Measurements from ENCODE around the gene CCNY. TPM values are rescaled to one million over a fixed set of nuclear protein-coding genes. Genes with fewer than 3 reads are reported as not detected.

CCNY gene
- total RNA-seq, 2 experiments from 2014 or later, result 37.0 to 55.8 TPM

DNA sequence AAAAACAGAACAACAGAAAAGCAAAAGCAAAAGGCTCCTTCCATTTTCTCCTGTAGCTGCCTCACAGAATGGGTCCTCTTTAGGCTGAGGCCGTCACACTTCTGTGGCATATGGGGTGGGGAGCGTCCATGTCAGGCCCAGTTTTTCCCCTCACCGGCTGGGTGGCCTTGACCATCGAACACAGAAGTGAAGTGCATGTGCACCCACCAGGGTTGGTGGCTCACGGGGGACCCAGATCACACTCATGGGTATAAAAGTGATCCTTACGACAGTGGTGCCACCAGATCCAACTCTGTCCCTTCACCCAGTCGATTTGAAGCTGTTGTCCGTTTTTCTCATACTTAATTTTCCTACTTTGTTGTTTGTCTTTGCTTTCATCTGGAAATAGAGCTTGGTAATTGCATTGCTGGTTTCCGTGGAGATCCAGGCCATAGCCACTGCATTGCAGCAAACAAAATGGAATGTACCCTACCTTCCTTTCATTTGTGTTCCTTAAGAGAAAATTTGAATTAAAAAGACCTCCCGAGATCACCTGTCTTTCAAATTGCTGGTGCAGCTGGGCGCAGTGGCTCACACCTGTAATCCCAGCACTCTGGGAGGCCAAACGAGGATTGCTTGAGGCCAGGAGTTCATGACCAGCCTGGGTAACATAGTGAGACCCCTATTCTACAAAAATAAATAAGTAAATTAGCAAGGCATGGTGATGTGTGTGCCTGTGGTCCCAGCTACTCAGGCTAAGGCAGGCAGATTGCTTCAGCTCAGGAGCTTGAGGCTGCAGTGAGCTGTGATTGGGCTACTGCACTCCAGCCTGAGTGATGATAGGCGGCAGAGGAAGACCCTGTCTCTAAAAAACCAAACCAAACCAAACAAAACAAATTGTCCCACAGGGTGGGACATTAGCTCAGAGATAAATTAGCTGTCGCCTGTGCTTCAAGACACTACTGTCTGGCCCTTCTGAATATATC, 258.1 kb downstream of the CCNY start:
- intact Hi-C loops (cut with micrococcal nuclease; ENCODE audit: unreplicated experiment), result no loop called here
- H3K79me2 ChIP-seq (ENCODE audit: insufficient read depth, low read depth, low read length), result no peaks in the 10 kb centered on the region
- no peaks in the 10 kb centered on the region for H3K9me3 ChIP-seq (ENCODE audit: low read length)
- DNase-seq (ENCODE audit: low spot score), result no peak
- no peak overlapping the region for H2AFZ ChIP-seq (ENCODE audit: low read length)
- no peaks in the 10 kb centered on the region for H4K20me1 ChIP-seq (ENCODE audit: insufficient read depth, low read length)
- H3K9me2 ChIP-seq (ENCODE audit: insufficient read depth, low read length), result no peaks in the 10 kb centered on the region
- ChIA-PET POLR2A (no interaction called here), CTCF (ENCODE audit: unreplicated experiment) (no interaction called here)
- no peaks in the 10 kb centered on the region for H3K36me3 ChIP-seq (ENCODE audit: insufficient read depth, low read length)
- no peaks in the 10 kb centered on the region for H3K4me1 ChIP-seq (ENCODE audit: insufficient read depth, low read length, poor library complexity, severe bottlenecking)
- no peak for TF ChIP-seq EZH2phosphoT487 (IDR thresholded peaks at IDR 0.05; ENCODE audit: borderline replicate concordance, low read depth, low read length)
- TF ChIP-seq, protein P1, sequence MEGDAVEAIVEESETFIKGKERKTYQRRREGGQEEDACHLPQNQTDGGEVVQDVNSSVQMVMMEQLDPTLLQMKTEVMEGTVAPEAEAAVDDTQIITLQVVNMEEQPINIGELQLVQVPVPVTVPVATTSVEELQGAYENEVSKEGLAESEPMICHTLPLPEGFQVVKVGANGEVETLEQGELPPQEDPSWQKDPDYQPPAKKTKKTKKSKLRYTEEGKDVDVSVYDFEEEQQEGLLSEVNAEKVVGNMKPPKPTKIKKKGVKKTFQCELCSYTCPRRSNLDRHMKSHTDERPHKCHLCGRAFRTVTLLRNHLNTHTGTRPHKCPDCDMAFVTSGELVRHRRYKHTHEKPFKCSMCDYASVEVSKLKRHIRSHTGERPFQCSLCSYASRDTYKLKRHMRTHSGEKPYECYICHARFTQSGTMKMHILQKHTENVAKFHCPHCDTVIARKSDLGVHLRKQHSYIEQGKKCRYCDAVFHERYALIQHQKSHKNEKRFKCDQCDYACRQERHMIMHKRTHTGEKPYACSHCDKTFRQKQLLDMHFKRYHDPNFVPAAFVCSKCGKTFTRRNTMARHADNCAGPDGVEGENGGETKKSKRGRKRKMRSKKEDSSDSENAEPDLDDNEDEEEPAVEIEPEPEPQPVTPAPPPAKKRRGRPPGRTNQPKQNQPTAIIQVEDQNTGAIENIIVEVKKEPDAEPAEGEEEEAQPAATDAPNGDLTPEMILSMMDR (conservative IDR thresholded peaks at IDR 0.05; ENCODE audit: low read length), result no peak
- H3K4me2 ChIP-seq (ENCODE audit: low read length), result no peak overlapping the region
- H3K4me3 ChIP-seq (ENCODE audit: low read depth, low read length, poor library complexity, severe bottlenecking), result no peak overlapping the region
- no TSS peak for BruUV-seq (replicated peaks)
- no peak overlapping the region for H3K27ac ChIP-seq (ENCODE audit: low read depth, low read length, poor library complexity, severe bottlenecking)

DNA sequence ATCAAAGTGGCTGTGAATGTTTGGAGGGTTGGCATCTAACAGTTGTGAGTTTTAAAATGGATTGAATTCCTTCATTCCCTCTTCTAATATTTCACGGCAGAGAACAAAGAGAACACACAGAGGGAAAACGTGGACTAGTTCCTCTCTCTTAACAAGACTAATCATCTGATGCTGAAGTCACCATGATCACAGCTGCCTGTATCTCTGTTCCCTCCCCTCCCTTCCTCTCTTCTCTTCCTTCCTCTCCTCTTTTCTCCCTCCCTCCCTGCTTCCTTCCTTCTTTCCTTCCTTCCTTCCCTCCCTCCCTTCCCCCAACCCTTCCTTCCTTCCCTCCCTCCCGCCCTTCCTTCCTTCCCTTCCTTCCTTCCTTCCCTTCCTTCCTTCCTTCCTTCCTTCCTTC, 258.8 kb downstream of the CCNY start:
- Histone ChIP-seq H3K36me3 (ENCODE audit: insufficient read depth, low read length) (no peaks in the 10 kb centered on the region), H2AFZ (ENCODE audit: low read length) (no peak overlapping the region), H3K79me2 (ENCODE audit: insufficient read depth, low read depth, low read length) (no peaks in the 10 kb centered on the region), H3K4me2 (ENCODE audit: low read length) (no peak overlapping the region), H3K9me2 (ENCODE audit: insufficient read depth, low read length) (no peaks in the 10 kb centered on the region), H4K20me1 (ENCODE audit: insufficient read depth, low read length) (no peaks in the 10 kb centered on the region), H3K27ac (ENCODE audit: low read depth, low read length, poor library complexity, severe bottlenecking) (no peak overlapping the region), H3K9me3 (ENCODE audit: low read length) (no peaks in the 10 kb centered on the region), H3K4me3 (ENCODE audit: low read depth, low read length, poor library complexity, severe bottlenecking) (no peak overlapping the region), H3K4me1 (ENCODE audit: insufficient read depth, low read length, poor library complexity, severe bottlenecking) (no peaks in the 10 kb centered on the region)
- intact Hi-C loops (cut with micrococcal nuclease; ENCODE audit: unreplicated experiment), result no loop called here
- CTCF ChIA-PET (ENCODE audit: unreplicated experiment), result no interaction called here
- no peak for TF ChIP-seq EZH2phosphoT487 (IDR thresholded peaks at IDR 0.05; ENCODE audit: borderline replicate concordance, low read depth, low read length)
- TF ChIP-seq, protein P1 (conservative IDR thresholded peaks at IDR 0.05; ENCODE audit: low read length), result no peak
- BruUV-seq (replicated peaks), result no TSS peak
- no peak for DNase-seq (ENCODE audit: low spot score)
- POLR2A ChIA-PET, result no interaction called here

GRCh38 chr10:35598379-35598778, 262.1 kb downstream of the CCNY start:
- Histone ChIP-seq H3K4me2 (ENCODE audit: low read length) (no peak overlapping the region), H4K20me1 (ENCODE audit: insufficient read depth, low read length) (no peaks in the 10 kb centered on the region), H3K36me3 (ENCODE audit: insufficient read depth, low read length) (no peaks in the 10 kb centered on the region), H3K4me3 (ENCODE audit: low read depth, low read length, poor library complexity, severe bottlenecking) (no peak overlapping the region), H3K27ac (ENCODE audit: low read depth, low read length, poor library complexity, severe bottlenecking) (no peak overlapping the region), H3K9me3 (ENCODE audit: low read length) (no peaks in the 10 kb centered on the region), H2AFZ (ENCODE audit: low read length) (no peak overlapping the region), H3K4me1 (ENCODE audit: insufficient read depth, low read length, poor library complexity, severe bottlenecking) (no peaks in the 10 kb centered on the region), H3K9me2 (ENCODE audit: insufficient read depth, low read length) (no peaks in the 10 kb centered on the region), H3K79me2 (ENCODE audit: insufficient read depth, low read depth, low read length) (no peaks in the 10 kb centered on the region)
- POLR2A ChIA-PET, result interaction anchor here (0.5 kb wide), 1 partner anchor 553 kb away, joined by 3 read pairs; no protein-coding TSS in a partner anchor
- intact Hi-C loops (cut with micrococcal nuclease; ENCODE audit: unreplicated experiment), result no loop called here
- TF ChIP-seq, protein P1 (conservative IDR thresholded peaks at IDR 0.05; ENCODE audit: low read length), result peak; percentile 50; the same call in 1 of the 2 replicates
- TF ChIP-seq EZH2phosphoT487 (IDR thresholded peaks at IDR 0.05; ENCODE audit: borderline replicate concordance, low read depth, low read length), result no peak
- BruUV-seq (replicated peaks), result no TSS peak
- CTCF ChIA-PET (ENCODE audit: unreplicated experiment), result no interaction called here
- DNase-seq (ENCODE audit: low spot score), result no peak

Measured in OCI-LY7 (cell line).